ENCODE data around the gene P2RY6.

DNA sequence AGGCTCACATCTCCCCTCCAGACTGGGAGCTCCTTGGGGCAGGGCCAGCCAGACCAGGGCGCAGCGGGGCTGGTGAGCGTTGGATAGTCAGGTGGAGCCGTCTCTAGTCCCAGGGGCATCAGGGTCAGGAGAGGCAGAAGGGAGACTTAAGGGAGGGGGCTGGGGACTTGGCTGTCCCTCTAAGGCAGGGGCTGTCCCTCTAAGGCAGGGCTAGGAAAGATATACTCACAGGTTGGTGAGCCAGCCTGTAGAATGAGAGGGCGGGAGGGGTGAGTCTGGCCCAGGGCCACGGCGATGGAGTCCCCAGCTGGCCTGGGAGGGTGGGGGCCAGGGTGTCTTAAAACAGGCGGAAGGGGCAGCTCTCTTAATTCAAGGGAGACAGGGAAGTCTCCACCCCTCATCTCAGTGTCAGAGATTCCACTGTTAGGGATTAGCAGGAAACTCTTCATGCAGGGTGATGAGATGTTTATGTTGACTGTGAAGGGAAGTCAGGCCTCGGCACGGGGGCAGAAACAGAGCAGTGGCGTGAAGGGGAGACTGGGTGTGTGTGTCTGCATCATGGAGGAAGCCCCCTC, 42.7 kb upstream of the P2RY6 start:
- TF ChIP-seq GATA2 (IDR thresholded peaks at IDR 0.05; ENCODE audit: low read depth, low read length), result no peak
- TF ChIP-seq GATA3 (IDR thresholded peaks at IDR 0.05; ENCODE audit: low read depth, low read length), result no peak

Measured in SH-SY5Y (cell line).